Neural cell (in vitro differentiated cells): ENCODE data around the gene CBFA2T3. TPM values are rescaled to one million over a fixed set of nuclear protein-coding genes. Genes with fewer than 3 reads are reported as not detected.

Source experiments
- H2AFZ ChIP-seq: fragments of 200-600, 300-800 bp; sonication (generic), shearing (Covaris generic); 2 replicates; pipeline ENCODE4 v1.6.0; 2014; ENCODE audit warnings: low read depth, mild to moderate bottlenecking, antibody characterized with exemption, low read length, moderate library complexity
- H3F3A ChIP-seq: fragments of 200-600 bp; shearing (Covaris generic); 2 replicates; pipeline ENCODE4 v1.6.1; 2016; ENCODE audit warnings: mild to moderate bottlenecking, moderate library complexity, mixed read lengths, antibody characterized with exemption, low read length; ENCODE audit not compliant: insufficient read depth, poor library complexity, severe bottlenecking
- H3K27ac ChIP-seq: fragments of 200-600, 300-800 bp; sonication (generic), shearing (Covaris generic); 2 replicates; pipeline ENCODE4 v1.5.1; 2014; ENCODE audit warnings: mild to moderate bottlenecking, low read length, moderate library complexity
- H3K27me3 ChIP-seq: fragments of 300-800, 200-600 bp; sonication (generic), shearing (Covaris generic); 2 replicates; pipeline ENCODE4 v1.6.0; 2014; ENCODE audit warnings: mild to moderate bottlenecking, low read depth, low read length, moderate library complexity; ENCODE audit not compliant: insufficient read depth
- H3K36me3 ChIP-seq: fragments of 300-800, 200-600 bp; sonication (generic), shearing (Covaris generic); 2 replicates; pipeline ENCODE4 v1.5.1; 2014; ENCODE audit warnings: mild to moderate bottlenecking, antibody characterized with exemption, low read length, moderate library complexity; ENCODE audit not compliant: insufficient read depth
- H3K4me2 ChIP-seq: fragments of 300-800, 200-600 bp; sonication (generic), shearing (Covaris generic); 2 replicates; pipeline ENCODE4 v1.6.0; 2014; ENCODE audit warnings: mild to moderate bottlenecking, low read length
- H3K4me3 ChIP-seq: fragments of 300-800, 200-600 bp; sonication (generic), shearing (Covaris generic); 2 replicates; pipeline ENCODE4 v1.5.1; 2014; ENCODE audit warnings: mild to moderate bottlenecking, low read length, moderate library complexity
- H3K79me2 ChIP-seq: fragments of 200-600 bp; shearing (Covaris generic); replicated peaks from 2 replicates; pipeline ENCODE4 v1.6.0; 2014; ENCODE audit warnings: mild to moderate bottlenecking, low read length, moderate library complexity; ENCODE audit not compliant: insufficient read depth
- H3K9ac ChIP-seq: fragments of 300-800, 200-600 bp; sonication (generic), shearing (Covaris generic); 2 replicates; pipeline ENCODE4 v1.6.1; 2016; ENCODE audit warnings: mild to moderate bottlenecking, low read length, mixed read lengths
- H3K9me2 ChIP-seq: fragments of 200-600 bp; shearing (Covaris generic); 2 replicates; pipeline ENCODE4 v1.6.1; 2016; ENCODE audit warnings: mild to moderate bottlenecking, low read length, mixed read lengths; ENCODE audit not compliant: insufficient read depth
- H3K9me3 ChIP-seq: fragments of 200-600, 300-800 bp; sonication (generic), shearing (Covaris generic); 2 replicates; pipeline ENCODE4 v1.6.1; 2016; ENCODE audit warnings: mild to moderate bottlenecking, mixed run types, low read length, moderate library complexity, mixed read lengths
- H4K20me1 ChIP-seq: fragments of 200-600 bp; shearing (Covaris generic); 2 replicates; pipeline ENCODE4 v1.6.1; 2016; ENCODE audit warnings: mild to moderate bottlenecking, mixed run types; ENCODE audit not compliant: insufficient read depth
- EP300 ChIP-seq: fragments of 450-650 bp; conservative IDR thresholded peaks from 2 replicates; pipeline ENCODE4 v1.6.1; 2014; ENCODE audit warnings: antibody characterized with exemption, mild to moderate bottlenecking, moderate library complexity; ENCODE audit not compliant: poor library complexity, severe bottlenecking
- EZH2 ChIP-seq: fragments of 200-600, 300-800 bp; shearing (Covaris generic), sonication (generic); IDR thresholded peaks from 2 replicates; pipeline ENCODE4 v1.6.1; 2014; ENCODE audit warnings: antibody characterized with exemption, low read length, borderline replicate concordance, mild to moderate bottlenecking; ENCODE audit not compliant: insufficient read depth, poor library complexity, severe bottlenecking
- MXI1 ChIP-seq: fragments of 450-650 bp; conservative IDR thresholded peaks from 2 replicates; pipeline ENCODE4 v1.6.1; 2014; ENCODE audit warnings: antibody characterized with exemption, mild to moderate bottlenecking; ENCODE audit not compliant: poor library complexity, severe bottlenecking
- POLR2AphosphoS5 ChIP-seq: IDR thresholded peaks from 2 replicates; pipeline ENCODE4 v1.6.1; 2012
- RAD21 ChIP-seq: fragments of 450-650 bp; conservative IDR thresholded peaks from 2 replicates; pipeline ENCODE4 v1.6.1; 2014; ENCODE audit warnings: antibody characterized with exemption, mild to moderate bottlenecking, moderate library complexity
- SMC3 ChIP-seq: fragments of 450-650 bp; conservative IDR thresholded peaks from 2 replicates; pipeline ENCODE4 v1.6.1; 2014; ENCODE audit warnings: antibody characterized with exemption, mild to moderate bottlenecking, moderate library complexity; ENCODE audit not compliant: poor library complexity
- TAF1 ChIP-seq: IDR thresholded peaks from 2 replicates; pipeline ENCODE4 v1.6.1; 2012; ENCODE audit warnings: low read depth
- polyA plus RNA-seq: library from polyadenylated mRNA; depleted of rRNA; stranded (reverse); fragments of >200 nt; gene quantifications from 2 replicates; pipeline ENCODE4 v1.2.3, GENCODE V29; 2014
- TF ChIP-seq, protein P1 (sequence below): fragments of 450-650 bp; IDR thresholded peaks from 2 replicates; pipeline ENCODE4 v1.5.1; 2014; ENCODE audit warnings: antibody characterized with exemption, mild to moderate bottlenecking, moderate library complexity; ENCODE audit not compliant: poor library complexity, severe bottlenecking
- TF ChIP-seq, protein P2 (sequence below): IDR thresholded peaks from 2 replicates; pipeline ENCODE4 v1.6.1; 2012; ENCODE audit warnings: borderline replicate concordance

Gene CBFA2T3
- polyA plus RNA-seq, 1 donor from 2014 or later = 2.1 TPM

DNA sequence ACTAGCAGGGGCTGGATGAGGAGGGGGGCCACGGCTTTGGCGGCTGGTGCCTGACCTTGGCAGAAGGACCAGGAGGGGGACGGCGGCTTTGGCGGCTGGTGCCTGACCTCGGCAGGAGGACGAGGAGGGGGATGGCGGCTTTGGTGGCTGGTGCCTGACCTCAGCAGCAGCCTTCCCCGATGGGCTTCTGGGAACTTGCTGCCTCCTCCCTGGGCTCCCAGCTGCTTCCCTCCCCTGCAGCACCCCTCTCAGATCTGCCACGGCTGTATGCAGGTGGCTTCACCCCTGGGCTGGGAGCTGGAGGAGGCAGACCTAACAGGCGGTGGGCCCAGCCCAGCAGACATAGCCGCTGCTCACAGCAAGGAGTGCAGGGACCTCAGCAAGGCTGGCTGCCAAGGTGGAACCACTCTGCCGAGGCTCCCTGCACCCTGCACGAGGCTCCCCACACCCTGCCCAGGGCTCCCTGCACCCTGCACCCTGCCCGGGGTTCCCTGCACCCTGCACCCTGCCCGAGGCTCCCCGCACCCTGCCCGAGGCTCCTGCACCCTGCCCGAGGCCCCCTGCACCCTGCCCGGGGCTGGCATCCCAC lies 38.4 kb upstream of the CBFA2T3 start:
- H3K27ac ChIP-seq = no peak overlapping the region
- H4K20me1 ChIP-seq = no peaks in the 10 kb centered on the region
- H3K9ac ChIP-seq = no peak overlapping the region
- no peaks in the 10 kb centered on the region for H3K36me3 ChIP-seq
- no peak overlapping the region for H3K4me3 ChIP-seq
- H3K9me3 ChIP-seq = no peaks in the 10 kb centered on the region
- no peak overlapping the region for H2AFZ ChIP-seq
- H3K79me2 ChIP-seq = no peaks in the 10 kb centered on the region
- no peak overlapping the region for H3K4me2 ChIP-seq
- no peaks in the 10 kb centered on the region for H3K27me3 ChIP-seq
- TF ChIP-seq EP300 (no peak), SMC3 (no peak), TAF1 (no peak), POLR2AphosphoS5 (no peak)
- TF ChIP-seq, protein P1, sequence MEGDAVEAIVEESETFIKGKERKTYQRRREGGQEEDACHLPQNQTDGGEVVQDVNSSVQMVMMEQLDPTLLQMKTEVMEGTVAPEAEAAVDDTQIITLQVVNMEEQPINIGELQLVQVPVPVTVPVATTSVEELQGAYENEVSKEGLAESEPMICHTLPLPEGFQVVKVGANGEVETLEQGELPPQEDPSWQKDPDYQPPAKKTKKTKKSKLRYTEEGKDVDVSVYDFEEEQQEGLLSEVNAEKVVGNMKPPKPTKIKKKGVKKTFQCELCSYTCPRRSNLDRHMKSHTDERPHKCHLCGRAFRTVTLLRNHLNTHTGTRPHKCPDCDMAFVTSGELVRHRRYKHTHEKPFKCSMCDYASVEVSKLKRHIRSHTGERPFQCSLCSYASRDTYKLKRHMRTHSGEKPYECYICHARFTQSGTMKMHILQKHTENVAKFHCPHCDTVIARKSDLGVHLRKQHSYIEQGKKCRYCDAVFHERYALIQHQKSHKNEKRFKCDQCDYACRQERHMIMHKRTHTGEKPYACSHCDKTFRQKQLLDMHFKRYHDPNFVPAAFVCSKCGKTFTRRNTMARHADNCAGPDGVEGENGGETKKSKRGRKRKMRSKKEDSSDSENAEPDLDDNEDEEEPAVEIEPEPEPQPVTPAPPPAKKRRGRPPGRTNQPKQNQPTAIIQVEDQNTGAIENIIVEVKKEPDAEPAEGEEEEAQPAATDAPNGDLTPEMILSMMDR = no peak
- no peaks in the 10 kb centered on the region for H3K9me2 ChIP-seq
- H3F3A ChIP-seq = no peaks in the 10 kb centered on the region

DNA sequence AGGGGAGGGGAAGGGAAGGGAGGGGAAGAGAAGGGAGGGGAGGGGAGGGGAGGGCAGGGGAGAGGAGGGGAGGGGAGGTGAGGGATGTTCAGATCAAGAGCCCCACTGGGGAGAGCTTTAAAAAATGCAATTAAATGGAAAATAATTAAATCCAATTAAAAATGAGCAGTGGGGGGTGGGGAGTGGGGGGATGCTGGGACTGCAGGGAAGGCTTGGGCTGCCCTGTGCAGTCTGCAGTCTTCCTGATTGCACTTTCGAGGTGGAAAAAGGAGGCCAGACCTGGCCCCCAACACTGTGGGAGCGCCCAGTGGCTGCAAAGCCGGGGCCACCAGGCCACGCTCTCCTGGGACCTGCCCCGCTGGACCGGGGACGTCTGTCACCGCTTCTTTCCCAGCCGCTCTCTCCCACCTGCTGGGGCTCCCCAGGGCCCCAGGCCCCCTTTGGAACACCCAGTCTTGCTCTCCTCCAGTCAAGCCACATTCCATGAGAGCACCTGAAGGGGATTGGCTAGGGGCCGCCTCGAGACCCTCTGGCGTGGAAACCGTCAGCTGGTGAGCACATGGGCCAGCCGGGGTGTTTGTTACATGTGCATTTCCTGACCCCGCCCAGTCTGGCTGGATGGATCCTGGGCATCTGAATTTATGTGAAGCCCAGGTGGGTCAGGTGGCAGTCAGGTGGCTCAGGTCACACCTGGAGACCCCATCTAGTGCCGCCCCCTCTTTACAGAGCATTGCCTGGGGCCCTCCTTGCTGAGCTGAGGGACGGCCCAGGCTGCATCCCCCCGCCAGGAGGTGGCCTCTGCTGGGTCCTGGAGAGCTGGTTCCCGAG lies 37.6 kb upstream of the CBFA2T3 start:
- no peak overlapping the region for H3K4me3 ChIP-seq
- H3K27ac ChIP-seq = no peak overlapping the region
- H3K9ac ChIP-seq = no peak overlapping the region
- TF ChIP-seq, protein P1 = no peak
- no peak for TF ChIP-seq EZH2
- TF ChIP-seq, protein P2, sequence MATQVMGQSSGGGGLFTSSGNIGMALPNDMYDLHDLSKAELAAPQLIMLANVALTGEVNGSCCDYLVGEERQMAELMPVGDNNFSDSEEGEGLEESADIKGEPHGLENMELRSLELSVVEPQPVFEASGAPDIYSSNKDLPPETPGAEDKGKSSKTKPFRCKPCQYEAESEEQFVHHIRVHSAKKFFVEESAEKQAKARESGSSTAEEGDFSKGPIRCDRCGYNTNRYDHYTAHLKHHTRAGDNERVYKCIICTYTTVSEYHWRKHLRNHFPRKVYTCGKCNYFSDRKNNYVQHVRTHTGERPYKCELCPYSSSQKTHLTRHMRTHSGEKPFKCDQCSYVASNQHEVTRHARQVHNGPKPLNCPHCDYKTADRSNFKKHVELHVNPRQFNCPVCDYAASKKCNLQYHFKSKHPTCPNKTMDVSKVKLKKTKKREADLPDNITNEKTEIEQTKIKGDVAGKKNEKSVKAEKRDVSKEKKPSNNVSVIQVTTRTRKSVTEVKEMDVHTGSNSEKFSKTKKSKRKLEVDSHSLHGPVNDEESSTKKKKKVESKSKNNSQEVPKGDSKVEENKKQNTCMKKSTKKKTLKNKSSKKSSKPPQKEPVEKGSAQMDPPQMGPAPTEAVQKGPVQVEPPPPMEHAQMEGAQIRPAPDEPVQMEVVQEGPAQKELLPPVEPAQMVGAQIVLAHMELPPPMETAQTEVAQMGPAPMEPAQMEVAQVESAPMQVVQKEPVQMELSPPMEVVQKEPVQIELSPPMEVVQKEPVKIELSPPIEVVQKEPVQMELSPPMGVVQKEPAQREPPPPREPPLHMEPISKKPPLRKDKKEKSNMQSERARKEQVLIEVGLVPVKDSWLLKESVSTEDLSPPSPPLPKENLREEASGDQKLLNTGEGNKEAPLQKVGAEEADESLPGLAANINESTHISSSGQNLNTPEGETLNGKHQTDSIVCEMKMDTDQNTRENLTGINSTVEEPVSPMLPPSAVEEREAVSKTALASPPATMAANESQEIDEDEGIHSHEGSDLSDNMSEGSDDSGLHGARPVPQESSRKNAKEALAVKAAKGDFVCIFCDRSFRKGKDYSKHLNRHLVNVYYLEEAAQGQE = no peak
- no peak for TF ChIP-seq MXI1
- no peak for TF ChIP-seq POLR2AphosphoS5
- TF ChIP-seq TAF1 = no peak
- TF ChIP-seq EP300 = no peak
- no peak for TF ChIP-seq SMC3
- TF ChIP-seq RAD21 = no peak
- no peaks in the 10 kb centered on the region for H3K79me2 ChIP-seq
- no peaks in the 10 kb centered on the region for H3K27me3 ChIP-seq
- no peak overlapping the region for H3K4me2 ChIP-seq
- H3K9me3 ChIP-seq = no peaks in the 10 kb centered on the region
- no peaks in the 10 kb centered on the region for H3K9me2 ChIP-seq
- no peaks in the 10 kb centered on the region for H3K36me3 ChIP-seq
- no peaks in the 10 kb centered on the region for H3F3A ChIP-seq
- no peak overlapping the region for H2AFZ ChIP-seq
- H4K20me1 ChIP-seq = no peaks in the 10 kb centered on the region
